CD4-positive, alpha-beta T cell (primary cell): ENCODE results near the gene ARL13B. TPM values are rescaled to one million over a fixed set of nuclear protein-coding genes. Genes with fewer than 3 reads are reported as not detected.
"Not testable (repeated sequence)": the region's sequence is repeated elsewhere in the genome, so short reads cannot be mapped to it uniquely, and the experiment has no call there.

Source experiments
- ATAC-seq: fragments of 200-7000 bp; cut with Tn5 transposase; one replicate; pipeline ENCODE4 v1.10.0; 2022; ENCODE audit warnings: mild to moderate bottlenecking; ENCODE audit not compliant: poor library complexity
- CTCF ChIA-PET: fragments of 350-600 bp; sonication (Branson Sonifier 250); formaldehyde crosslinking; loops from one replicate; lab custom pipeline; 2021; ENCODE audit warnings: antibody characterized with exemption, inconsistent platforms; lab: Charles Lee
- POLR2A ChIA-PET: fragments of 350-600 bp; sonication (Branson Sonifier 250); formaldehyde crosslinking; loops from one replicate; lab custom pipeline; 2021; ENCODE audit warnings: antibody characterized with exemption, inconsistent platforms; lab: Charles Lee
- DNase-seq, 14 experiments: peaks; one replicate each; pipeline ENCODE4 v3.0.0-alpha.2; 2013 to 2020; ENCODE audit warnings: mixed read lengths in 2 of 14
- H3K27ac ChIP-seq, 2 donors: one replicate each; pipeline versions ENCODE4 v1.5.1 to v1.7.0; 2013; ENCODE audit warnings: low read length in 2 of 2, low read depth in 1 of 2, mild to moderate bottlenecking in 1 of 2
- H3K27me3 ChIP-seq, 2 experiments: 1 replicate in 1 of 2; 2 replicates in 1 of 2; pipeline versions ENCODE4 v1.6.1 to v1.7.0; 2013; ENCODE audit warnings: low read length in 2 of 2, control low read depth in 1 of 2, mild to moderate bottlenecking in 1 of 2, moderate library complexity in 1 of 2; ENCODE audit not compliant: insufficient read depth in 2 of 2, control insufficient read depth in 1 of 2
- H3K36me3 ChIP-seq: one replicate; pipeline ENCODE4 v1.6.1; 2013; ENCODE audit warnings: low read length, control low read depth; ENCODE audit not compliant: insufficient read depth
- H3K4me1 ChIP-seq: one replicate; pipeline ENCODE4 v1.6.1; 2013; ENCODE audit warnings: low read length, control low read depth; ENCODE audit not compliant: insufficient read depth
- H3K4me3 ChIP-seq: one replicate; pipeline ENCODE4 v1.5.1; 2013; ENCODE audit warnings: mild to moderate bottlenecking, low read length, moderate library complexity
- H3K9me3 ChIP-seq, 2 experiments: 1 replicate in 1 of 2; 2 replicates in 1 of 2; pipeline versions ENCODE4 v1.6.1 to v1.7.0; 2013; ENCODE audit warnings: low read length in 2 of 2, mild to moderate bottlenecking in 2 of 2, control low read depth in 1 of 2, moderate library complexity in 1 of 2; ENCODE audit not compliant: control insufficient read depth in 1 of 2, insufficient read depth in 1 of 2
- H3K27ac Mint-ChIP-seq: one replicate; pipeline ENCODE4 v1.8.0; 2020; ENCODE audit warnings: mixed read lengths
- H3K27me3 Mint-ChIP-seq: one replicate; pipeline ENCODE4 v1.8.0; 2021; ENCODE audit warnings: mixed read lengths
- H3K36me3 Mint-ChIP-seq: one replicate; pipeline ENCODE4 v1.8.0; 2021; ENCODE audit warnings: low read depth, mixed read lengths
- H3K4me1 Mint-ChIP-seq: one replicate; pipeline ENCODE4 v1.8.0; 2021; ENCODE audit warnings: low read depth, mixed read lengths
- H3K4me3 Mint-ChIP-seq: one replicate; pipeline ENCODE4 v1.8.0; 2020; ENCODE audit warnings: mild to moderate bottlenecking, mixed read lengths
- H3K9me3 Mint-ChIP-seq: one replicate; pipeline ENCODE4 v1.8.0; 2020; ENCODE audit warnings: mixed read lengths
- CTCF ChIP-seq: fragments of 200-600 bp; IDR thresholded peaks from one replicate; pipeline ENCODE4 v1.8.0; 2022; ENCODE audit warnings: antibody characterized with exemption, mild to moderate bottlenecking
- intact Hi-C, 2 experiments: fragments of 100-400 bp; cut with DNase I in 1 of 2; cut with micrococcal nuclease in 1 of 2; formaldehyde crosslinking; loops; one replicate each; pipeline versions ENCODE4 v1.15.1 to v1.9.0; 2023 to 2025; cut with DNase I, micrococcal nuclease
- total RNA-seq, 174 experiments: library from RNA in 2 of 174; stranded (reverse) in 2 of 174; gene quantifications; one replicate each; pipeline ENCODE4 v1.2.3 and lab custom pipeline; 2021 to 2026

ARL13B gene
- total RNA-seq, 2 experiments from 2014 or later: 3.4 to 4.4 TPM

GRCh38 chr3:93961489-93961888 is 18.5 kb upstream of the ARL13B start:
- ATAC-seq (no peak), DNase-seq (no peak)
- Mint-ChIP-seq H3K4me3 (no peak overlapping the region), H3K9me3 (no peaks in the 10 kb centered on the region), H3K4me1 (no peaks in the 10 kb centered on the region), H3K27me3 (peaks cover 21% of the 10 kb centered on the region), H3K27ac (no peak overlapping the region), H3K36me3 (no peaks in the 10 kb centered on the region)
- Histone ChIP-seq H3K27ac (no peak overlapping the region), H3K36me3 (no peaks in the 10 kb centered on the region), H3K27me3 (no peaks in the 10 kb centered on the region), H3K4me1 (no peaks in the 10 kb centered on the region), H3K9me3 (no peaks in the 10 kb centered on the region), H3K4me3 (no peak overlapping the region)
- ChIA-PET POLR2A (no interaction called here), CTCF (interaction anchor here (1.8 kb wide), 1 partner anchor 11 kb away, joined by 3 read pairs; no protein-coding TSS in a partner anchor)
- no peak for TF ChIP-seq CTCF
- intact Hi-C loops: no loop called here

- no peak for TF ChIP-seq CTCF
- H3K27ac ChIP-seq: no peak overlapping the region
- H3K9me3 ChIP-seq: no peaks in the 10 kb centered on the region
- Mint-ChIP-seq H3K36me3 (no peaks in the 10 kb centered on the region), H3K9me3 (no peaks in the 10 kb centered on the region), H3K27ac (no peak overlapping the region), H3K4me1 (no peaks in the 10 kb centered on the region), H3K4me3 (no peak overlapping the region), H3K27me3 (peaks cover 16% of the 10 kb centered on the region)
- H3K36me3 ChIP-seq: no peaks in the 10 kb centered on the region
- no peak for DNase-seq
- ChIA-PET CTCF (interaction anchor here (1.8 kb wide), 1 partner anchor 13 kb away, joined by 3 read pairs; no protein-coding TSS in a partner anchor), POLR2A (no interaction called here)
- intact Hi-C loops: no loop called here
- H3K27me3 ChIP-seq: no peaks in the 10 kb centered on the region
- no peak for ATAC-seq
- no peak overlapping the region for H3K4me3 ChIP-seq
- no peaks in the 10 kb centered on the region for H3K4me1 ChIP-seq
Observed at GRCh38 chr3:93962798-93963197, 17.2 kb upstream of the ARL13B start.

GRCh38 chr3:93965106-93965505 is 14.8 kb upstream of the ARL13B start:
- H3K36me3 Mint-ChIP-seq, DNase-seq, H3K4me3 Mint-ChIP-seq, H3K4me1 ChIP-seq, H3K9me3 Mint-ChIP-seq, H3K27me3 Mint-ChIP-seq, intact Hi-C loops, H3K9me3 ChIP-seq, H3K4me3 ChIP-seq, CTCF ChIA-PET, H3K27ac ChIP-seq, H3K36me3 ChIP-seq, H3K27ac Mint-ChIP-seq, H3K27me3 ChIP-seq, ATAC-seq, H3K4me1 Mint-ChIP-seq: not testable (repeated sequence)
- POLR2A ChIA-PET: interaction anchor here (0.7 kb wide), 1 partner anchor 12 kb away, joined by 3 read pairs; no protein-coding TSS in a partner anchor

GRCh38 chr3:93969443-93969842 is 10.5 kb upstream of the ARL13B start:
- no peak overlapping the region for H3K27ac ChIP-seq
- Mint-ChIP-seq H3K36me3 (no peaks in the 10 kb centered on the region), H3K4me3 (no peak overlapping the region), H3K9me3 (no peaks in the 10 kb centered on the region), H3K27me3 (peaks cover 22% of the 10 kb centered on the region), H3K27ac (no peak overlapping the region), H3K4me1 (peaks cover 12% of the 10 kb centered on the region)
- DNase-seq (no peak), ATAC-seq (no peak)
- peaks cover 10% of the 10 kb centered on the region for H3K4me1 ChIP-seq
- intact Hi-C loops: no loop called here
- no peaks in the 10 kb centered on the region for H3K9me3 ChIP-seq
- POLR2A ChIA-PET: no interaction called here
- peaks cover 3 to 11% of the 10 kb centered on the region in 2 experiments for H3K27me3 ChIP-seq
- no peak for TF ChIP-seq CTCF
- no peak overlapping the region for H3K4me3 ChIP-seq
- CTCF ChIA-PET: no interaction called here
- no peaks in the 10 kb centered on the region for H3K36me3 ChIP-seq
